Spleen (tissue), 7 donors: ENCODE results near the gene XPR1.

ENCODE experiments used
- POLR2A ChIP-seq, 3 donors: fragments of 450-650 bp; IDR thresholded peaks; one replicate each; pipeline ENCODE4 v1.5.1; 2017; ENCODE audit warnings: antibody characterized with exemption in 3 of 3, mild to moderate bottlenecking in 1 of 3
- TF ChIP-seq, protein P1 (sequence below), 11 experiments: fragments of 200-600 bp in 7 of 11; fragments of 450-650 bp in 4 of 11; sonication (generic) in 4 of 11; IDR thresholded peaks in 8 of 11; conservative IDR thresholded peaks in 3 of 11; 1 replicate in 7 of 11; 2 replicates in 4 of 11; pipeline versions ENCODE4 v1.4.0 to v1.8.0; 2016 to 2021; ENCODE audit warnings: antibody characterized with exemption in 11 of 11, inconsistent platforms in 4 of 11, mild to moderate bottlenecking in 1 of 11
- donor health status: DM: no; HTN: no; CAD: no; lungs with moderate emphysema.
- donor health status: DM: no; HTN: no; CAD: no.
- donor health status: DM: no; HTN: no; CAD: no.

DNA sequence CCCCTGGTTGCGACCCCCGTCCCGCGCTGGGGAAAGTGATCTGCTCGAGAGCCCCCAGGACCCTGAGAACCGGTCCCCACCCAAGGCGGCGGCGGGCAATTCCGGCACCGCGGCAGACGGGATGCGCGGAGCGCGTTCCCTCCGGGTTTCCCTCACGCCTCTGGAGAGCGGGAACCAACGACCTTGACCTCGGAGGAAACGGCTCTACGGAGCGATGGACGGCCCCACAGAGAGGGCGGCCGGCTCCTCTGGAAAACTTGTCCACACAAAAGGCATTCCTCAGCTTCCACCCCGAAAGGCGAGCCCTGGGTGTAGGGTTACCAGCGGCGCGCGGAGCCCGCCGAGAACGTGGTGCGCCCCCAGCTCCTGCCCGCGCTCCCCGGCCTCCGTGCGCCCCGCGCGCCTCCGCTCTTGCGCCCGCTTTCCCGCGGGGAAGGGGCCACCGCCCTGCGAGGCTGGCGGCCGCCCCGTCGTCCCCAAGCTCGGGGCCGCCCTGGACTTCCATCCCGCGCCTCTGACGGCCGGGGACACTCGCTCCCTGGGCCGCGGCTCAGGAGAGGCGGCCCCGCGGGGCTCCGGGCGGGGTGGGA lies 280.5 kb downstream of the XPR1 start:
- TF ChIP-seq, protein P1, sequence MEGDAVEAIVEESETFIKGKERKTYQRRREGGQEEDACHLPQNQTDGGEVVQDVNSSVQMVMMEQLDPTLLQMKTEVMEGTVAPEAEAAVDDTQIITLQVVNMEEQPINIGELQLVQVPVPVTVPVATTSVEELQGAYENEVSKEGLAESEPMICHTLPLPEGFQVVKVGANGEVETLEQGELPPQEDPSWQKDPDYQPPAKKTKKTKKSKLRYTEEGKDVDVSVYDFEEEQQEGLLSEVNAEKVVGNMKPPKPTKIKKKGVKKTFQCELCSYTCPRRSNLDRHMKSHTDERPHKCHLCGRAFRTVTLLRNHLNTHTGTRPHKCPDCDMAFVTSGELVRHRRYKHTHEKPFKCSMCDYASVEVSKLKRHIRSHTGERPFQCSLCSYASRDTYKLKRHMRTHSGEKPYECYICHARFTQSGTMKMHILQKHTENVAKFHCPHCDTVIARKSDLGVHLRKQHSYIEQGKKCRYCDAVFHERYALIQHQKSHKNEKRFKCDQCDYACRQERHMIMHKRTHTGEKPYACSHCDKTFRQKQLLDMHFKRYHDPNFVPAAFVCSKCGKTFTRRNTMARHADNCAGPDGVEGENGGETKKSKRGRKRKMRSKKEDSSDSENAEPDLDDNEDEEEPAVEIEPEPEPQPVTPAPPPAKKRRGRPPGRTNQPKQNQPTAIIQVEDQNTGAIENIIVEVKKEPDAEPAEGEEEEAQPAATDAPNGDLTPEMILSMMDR (IDR thresholded peaks at IDR 0.05 in 8 of 11, conservative IDR thresholded peaks at IDR 0.05 in 3 of 11): no peak
- TF ChIP-seq POLR2A (IDR thresholded peaks at IDR 0.05): no peak
